Sciatic nerve (tissue), 2 donors: Measurements from ENCODE around the gene MSMP. TPM values are rescaled to one million over a fixed set of nuclear protein-coding genes. Genes with fewer than 3 reads are reported as not detected.
A peak's percentile ranks its signal among the peaks of the same experiment; 100 is the strongest.

Experiments
- ATAC-seq: fragments of 200-7000 bp; cut with Tn5 transposase; one replicate; pipeline ENCODE4 v1.9.1; 2020; ENCODE audit warnings: mild to moderate bottlenecking, moderate library complexity
- DNase-seq: peaks from one replicate; pipeline ENCODE4 v3.0.0-alpha.2; 2020; ENCODE audit warnings: low spot score
- intact Hi-C: fragments of 100-400 bp; cut with DNase I; formaldehyde crosslinking; loops from one replicate; pipeline ENCODE4 v1.14.2; 2022
- total RNA-seq: library from RNA; stranded (reverse); fragmentation: NEBNext Ultra II Directional; extraction: Animal tissue kit (Norgen Biotek cat#: 25700); gene quantifications from one replicate; pipeline ENCODE4 v1.2.1, GENCODE V29; 2021
- donor health status: DM: no; HTN: no; CAD: no.
- donor health status: DM: no; HTN: no; CAD: no.

Gene MSMP
- total RNA-seq, 1 donor from 2014 or later: not detected

DNA sequence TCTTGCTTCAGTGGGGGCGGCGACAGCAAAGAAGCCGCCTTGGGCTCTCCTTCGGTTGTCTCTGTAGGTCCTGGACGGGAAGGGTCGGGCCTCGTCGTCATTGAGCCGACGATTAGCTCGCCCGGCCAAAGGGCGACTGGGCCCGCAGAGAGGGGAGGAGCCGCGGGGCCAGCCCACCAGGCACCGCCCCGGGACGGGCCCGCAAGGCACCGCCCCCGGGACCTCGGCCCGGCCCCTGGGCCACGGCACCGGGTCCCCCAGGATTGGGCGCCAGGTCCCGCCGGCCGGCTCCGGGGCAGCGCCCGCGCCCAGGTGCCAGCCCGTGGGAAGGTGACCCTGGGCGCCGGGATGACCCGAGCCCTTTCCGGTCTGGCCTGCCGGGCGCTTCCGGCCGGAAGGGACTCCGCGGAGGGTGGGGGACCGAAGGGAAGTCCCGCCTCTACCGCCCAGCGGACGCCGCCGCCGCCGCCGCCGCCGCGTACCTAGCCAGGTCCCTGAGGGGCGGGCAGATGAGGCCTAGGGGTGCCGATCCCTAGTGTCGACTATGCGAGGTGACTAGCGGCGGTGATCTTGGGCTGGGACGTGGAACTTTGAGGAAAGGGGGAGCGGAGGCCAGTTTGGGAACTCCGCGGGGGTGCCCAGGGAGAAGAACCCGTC lies 5.1 kb downstream of the MSMP start, which contains the start of the genes GBA2 and RGP1:
Gene GBA2 (minus strand): TSS at position 371 of the 657 bp plus-strand sequence. CDS start 524 bp downstream, outside the sequence.
Gene RGP1 (plus strand): TSS at position 430 of the 657 bp plus-strand sequence. CDS start 469 bp downstream, outside the sequence.
- peak; percentile 88 for DNase-seq
- intact Hi-C loops: no loop called here
- peak; percentile 94 for ATAC-seq

DNA sequence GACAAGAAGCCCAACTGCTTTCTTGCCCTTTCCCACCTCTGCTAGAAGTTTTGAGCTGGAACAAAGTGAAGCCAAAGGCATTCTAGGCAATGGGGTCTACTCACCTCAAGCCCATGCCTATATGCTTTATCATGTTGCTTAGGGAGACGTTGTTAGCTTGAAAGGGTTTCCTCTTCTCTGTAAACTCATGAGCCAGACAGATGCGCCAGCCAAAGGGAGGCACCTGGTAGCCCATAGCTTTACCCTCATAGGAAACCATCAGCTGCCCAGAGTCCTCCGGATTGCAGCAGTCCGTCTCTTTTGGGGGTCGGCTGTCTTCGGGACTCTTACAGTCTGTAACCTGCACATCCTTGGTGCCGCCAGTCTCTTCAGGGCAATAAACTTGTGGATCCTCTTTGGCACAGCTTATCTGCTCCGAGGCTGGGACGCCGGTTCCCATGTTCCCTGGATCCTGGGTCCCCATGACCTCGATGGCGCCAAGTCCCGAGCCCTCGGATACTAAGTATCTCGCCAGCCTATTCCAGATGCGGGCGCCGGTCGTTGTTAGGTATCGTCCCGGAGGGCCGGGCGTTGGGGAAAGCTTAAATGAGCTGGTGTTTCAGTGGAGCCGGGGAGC lies 5.7 kb downstream of the MSMP start:
- no peak for DNase-seq
- intact Hi-C loops: no loop called here
- peak; percentile 1 for ATAC-seq

DNA sequence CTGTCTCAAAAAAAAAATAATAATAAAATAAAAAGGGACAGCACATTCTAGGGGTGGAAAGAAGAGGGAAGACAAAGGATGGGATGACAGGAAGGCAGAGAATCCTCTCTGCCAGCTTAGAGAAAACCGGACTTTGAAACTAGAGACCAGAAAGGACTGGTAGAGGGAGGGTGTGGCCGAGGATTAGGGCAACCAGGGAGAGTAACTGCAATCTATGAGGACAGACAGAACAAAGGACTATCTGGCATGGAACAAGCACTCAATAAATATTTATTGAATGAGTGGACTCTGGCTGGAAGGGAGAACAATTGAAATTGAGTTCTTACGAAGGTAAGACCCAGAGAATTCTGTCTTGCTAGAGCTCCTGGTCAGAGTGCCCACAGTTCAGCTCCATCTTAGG lies 7.5 kb downstream of the MSMP start:
- DNase-seq: no peak
- intact Hi-C loops: no loop called here

DNA sequence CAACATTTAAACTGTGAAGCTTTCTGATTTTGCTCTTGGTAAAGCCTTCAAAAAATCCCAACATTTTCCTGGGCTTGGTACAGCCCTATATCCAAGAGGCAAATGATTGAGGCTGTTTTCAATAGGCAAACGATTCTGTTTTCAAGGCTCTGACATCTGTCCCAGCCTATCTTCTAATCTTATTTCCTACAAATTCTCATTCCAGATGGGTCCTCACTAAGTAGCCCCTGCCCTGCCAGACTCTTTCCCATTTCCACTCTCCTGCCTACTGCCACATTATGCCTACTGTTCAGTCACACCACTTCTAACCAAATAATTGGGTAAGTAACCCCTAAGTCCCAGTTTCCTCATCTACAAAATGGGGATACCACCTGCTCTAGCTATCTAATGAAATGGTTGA lies 8.5 kb downstream of the MSMP start:
- DNase-seq (no peak), ATAC-seq (no peak)
- intact Hi-C loops: no loop called here

More for the DNA sequence above, 7.5 kb downstream of the MSMP start:
- no peak for ATAC-seq

DNA sequence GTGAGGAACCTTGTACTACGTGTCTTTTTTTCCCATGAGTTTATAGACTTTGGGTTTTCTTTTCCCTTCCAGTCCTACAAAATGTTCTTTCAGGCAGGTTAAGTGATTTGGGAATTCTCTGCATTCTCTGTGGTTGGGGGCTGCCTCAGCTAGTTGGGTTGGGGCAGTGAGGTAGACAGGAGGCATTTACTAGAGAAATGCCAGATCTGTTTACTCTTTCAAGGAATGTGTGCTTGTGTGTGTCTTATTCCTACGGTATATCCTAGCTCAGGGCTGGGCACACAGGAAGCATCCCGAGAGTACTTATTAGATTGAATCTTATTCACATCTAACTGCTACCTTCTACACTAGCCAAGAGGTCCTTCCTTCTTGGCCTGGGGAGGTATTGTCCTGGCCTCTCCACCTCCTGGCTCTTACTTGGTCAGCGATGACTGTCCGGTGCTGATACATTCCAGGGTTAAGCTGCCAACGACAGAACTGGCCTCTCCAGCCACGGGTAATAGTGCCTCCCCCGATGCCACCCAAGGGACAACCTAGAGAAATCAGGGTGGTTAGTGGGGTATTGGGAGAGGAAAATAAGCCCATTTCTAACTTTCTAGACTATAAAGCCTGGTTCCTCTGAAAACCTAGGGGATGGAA lies 10.1 kb downstream of the MSMP start:
- DNase-seq: no peak
- intact Hi-C loops: no loop called here
- no peak for ATAC-seq

DNA sequence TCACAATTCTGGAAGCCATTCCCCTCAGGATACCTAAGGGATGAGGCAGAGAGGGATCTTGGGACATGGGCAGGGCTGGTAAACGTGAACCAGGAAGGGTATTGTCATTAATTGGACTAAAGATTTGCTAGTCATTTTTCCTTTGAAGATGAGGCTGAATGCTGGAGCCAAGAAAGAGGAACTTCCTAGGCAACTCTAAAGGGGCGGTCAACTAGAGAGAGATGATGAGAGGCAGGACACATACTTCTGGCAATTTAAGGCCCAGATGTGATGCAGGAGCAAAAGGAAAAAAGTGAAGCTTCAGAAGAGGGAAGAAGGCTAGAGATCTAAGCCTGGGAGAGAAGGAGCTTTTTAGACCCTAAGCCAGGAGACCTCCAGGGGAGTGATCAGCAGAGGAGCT lies 10.6 kb downstream of the MSMP start:
- DNase-seq (no peak), ATAC-seq (no peak)
- intact Hi-C loops: no loop called here

DNA sequence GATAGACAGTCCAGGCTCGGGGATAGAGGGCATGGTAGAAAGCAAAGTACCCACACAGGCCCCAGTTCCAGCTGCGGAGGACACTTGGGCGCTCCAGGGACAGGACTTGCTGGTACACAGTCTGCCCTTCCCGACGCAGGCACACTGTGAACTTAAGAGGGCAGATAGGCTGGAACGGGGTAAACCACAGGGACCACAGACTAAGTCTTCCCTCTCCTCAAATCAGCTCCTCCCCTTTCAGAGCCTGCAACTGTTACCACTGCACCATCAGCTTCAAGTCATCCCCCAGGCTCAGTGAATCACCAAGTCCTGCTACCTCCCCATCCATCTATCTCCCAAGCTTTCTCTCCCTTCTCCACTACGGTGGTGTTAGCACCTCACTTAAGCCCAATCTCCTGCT lies 12.3 kb downstream of the MSMP start:
- ATAC-seq (no peak), DNase-seq (peak; percentile 49)
- intact Hi-C loops: no loop called here

DNA sequence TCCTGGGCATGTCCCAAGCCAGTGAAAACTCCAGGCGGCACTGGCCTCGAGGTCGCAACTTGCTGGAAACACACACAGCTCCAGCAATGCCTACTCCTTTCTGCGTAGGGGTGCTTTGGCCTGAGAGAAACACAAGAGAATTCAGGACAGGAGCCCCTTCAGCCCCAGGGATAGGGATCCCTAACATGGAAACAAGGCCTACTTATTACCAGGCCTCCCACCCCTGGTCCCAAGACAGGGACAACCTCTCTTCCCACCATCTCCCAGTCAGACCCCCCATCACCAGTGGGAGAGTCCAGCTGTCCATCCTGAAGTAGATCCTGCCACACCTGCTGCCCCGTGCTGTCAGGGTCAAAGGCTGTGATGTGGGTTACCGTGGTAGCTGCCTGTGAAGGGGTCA lies 13.8 kb downstream of the MSMP start:
- ATAC-seq (no peak), DNase-seq (peak; percentile 23)
- intact Hi-C loops: no loop called here

DNA sequence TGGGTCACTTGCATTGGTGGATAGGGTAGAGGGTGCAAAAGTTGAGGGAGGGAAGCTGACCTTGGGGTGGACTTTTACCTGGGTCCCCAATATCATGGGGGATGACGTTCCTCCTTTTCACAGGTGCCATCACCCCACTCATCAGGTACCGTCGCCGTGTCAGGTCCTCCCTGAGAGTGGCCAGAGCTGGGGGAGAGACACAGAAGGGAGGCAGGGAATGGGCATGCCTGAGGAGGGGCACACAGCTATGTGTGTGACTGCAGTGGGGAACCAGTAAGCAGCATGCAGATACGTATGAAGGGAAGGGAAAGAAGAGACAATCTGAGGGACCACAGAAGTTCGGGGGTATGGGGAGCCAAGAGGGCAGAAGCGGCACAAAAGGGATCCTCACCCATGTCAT lies 15.2 kb downstream of the MSMP start:
- no peak for ATAC-seq
- intact Hi-C loops: no loop called here
- peak; percentile 47 for DNase-seq

DNA sequence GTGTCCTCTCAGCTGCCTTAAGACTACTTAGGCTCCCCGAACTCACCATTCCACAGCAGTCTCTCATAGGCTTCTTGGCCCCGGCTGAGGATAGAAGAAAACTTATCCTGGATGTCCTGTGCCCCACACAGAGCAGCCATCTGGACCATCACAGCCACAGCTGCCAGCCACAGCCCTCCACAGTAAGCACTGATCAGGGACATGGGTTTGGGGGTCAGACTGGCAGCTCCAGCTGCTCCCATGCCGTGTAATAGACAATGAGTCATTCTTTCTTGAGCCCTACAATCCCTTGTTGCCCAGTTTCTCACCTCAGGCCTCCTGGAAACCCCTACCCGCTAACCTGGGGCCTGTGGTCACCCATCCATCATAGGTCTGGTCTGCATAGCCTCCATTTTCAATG lies 15.9 kb downstream of the MSMP start:
- DNase-seq (no peak), ATAC-seq (no peak)
- intact Hi-C loops: no loop called here

DNA sequence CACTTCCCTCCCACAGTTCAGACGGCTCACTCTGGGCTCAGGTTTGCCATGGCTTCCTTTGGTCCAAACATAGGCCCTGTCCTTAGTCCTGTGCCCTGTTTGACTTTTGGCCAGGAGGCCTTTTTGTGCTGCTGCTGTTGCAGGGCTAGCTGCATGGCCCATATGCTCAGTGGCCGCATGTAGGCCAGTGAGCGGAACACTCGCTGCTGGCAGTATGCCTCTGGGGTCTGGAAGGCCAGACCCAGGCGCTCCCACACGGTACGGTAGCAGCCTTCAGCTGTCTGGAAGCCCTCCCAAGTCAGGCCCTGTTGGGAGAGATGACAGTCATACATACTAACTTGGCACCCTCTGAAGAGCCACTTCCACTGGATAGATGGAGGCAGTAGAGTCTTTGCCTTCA lies 16.9 kb downstream of the MSMP start:
- peak; percentile 46 for DNase-seq
- no peak for ATAC-seq
- intact Hi-C loops: no loop called here

DNA sequence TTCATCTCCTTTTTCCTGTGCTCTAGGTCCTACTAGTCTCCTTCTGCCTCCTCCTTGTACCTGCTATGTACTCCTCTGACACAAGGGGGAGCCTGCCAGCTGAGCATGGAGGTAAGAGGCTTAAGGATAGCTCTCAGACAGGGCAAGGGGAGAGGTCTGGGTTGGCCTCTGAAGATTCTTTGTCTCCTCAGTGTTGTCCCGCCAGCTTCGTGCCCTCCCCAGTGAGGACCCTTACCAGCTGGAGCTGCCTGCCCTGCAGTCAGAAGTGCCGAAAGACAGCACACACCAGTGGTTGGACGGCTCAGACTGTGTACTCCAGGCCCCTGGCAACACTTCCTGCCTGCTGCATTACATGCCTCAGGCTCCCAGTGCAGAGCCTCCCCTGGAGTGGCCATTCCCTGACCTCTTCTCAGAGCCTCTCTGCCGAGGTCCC lies 17.9 kb downstream of the MSMP start:
- ATAC-seq: no peak
- peak; percentile 70 for DNase-seq
- intact Hi-C loops: no loop called here

DNA sequence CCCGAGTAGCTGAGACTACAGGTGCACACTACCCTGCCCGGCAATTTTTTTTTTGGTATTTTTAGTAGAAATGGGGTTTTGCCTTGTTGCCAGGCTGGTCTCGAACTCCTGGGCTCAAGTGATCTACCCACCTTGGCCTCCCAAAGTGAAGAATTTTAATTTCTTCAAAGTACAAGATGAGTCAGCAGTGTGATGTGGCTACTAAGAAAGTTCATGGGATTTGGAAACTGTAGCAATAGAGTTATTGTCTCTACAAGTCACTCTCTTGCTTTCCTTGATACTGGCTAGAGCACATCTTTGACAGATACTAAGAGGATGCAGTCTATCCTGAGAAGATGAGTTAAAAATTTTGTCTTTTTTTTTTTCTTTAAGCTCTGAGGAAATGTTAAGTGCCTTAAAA lies 20.0 kb downstream of the MSMP start:
- no peak for ATAC-seq
- no peak for DNase-seq
- intact Hi-C loops: no loop called here

DNA sequence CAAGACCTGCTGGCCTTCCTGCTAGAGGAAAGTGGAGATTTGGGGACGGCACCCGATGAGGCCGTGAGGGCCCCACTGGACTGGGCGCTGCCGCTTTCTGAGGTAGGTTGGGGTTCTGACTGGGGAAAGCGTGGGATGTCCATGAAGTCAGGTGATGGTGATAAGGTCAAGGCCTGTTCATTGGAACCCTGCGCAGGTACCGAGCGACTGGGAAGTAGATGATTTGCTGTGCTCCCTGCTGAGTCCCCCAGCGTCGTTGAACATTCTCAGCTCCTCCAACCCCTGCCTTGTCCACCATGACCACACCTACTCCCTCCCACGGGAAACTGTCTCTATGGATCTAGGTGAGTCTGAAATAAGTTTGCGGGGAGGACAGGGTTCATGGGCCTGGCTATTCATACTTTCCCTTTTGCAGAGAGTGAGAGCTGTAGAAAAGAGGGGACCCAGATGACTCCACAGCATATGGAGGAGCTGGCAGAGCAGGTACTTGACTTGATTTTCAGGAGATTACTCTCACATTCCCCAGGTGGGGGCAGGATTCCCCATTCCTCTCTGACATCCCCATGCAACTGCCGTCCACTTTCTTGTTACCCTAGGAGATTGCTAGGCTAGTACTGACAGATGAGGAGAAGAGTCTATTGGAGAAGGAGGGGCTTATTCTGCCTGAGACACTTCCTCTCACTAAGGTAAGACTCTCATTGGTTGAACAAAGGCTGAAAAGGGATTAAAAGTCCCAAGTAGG lies 21.1 kb downstream of the MSMP start:
- peak; percentile 54 for DNase-seq
- peak; percentile 4 for ATAC-seq
- intact Hi-C loops: no loop called here

DNA sequence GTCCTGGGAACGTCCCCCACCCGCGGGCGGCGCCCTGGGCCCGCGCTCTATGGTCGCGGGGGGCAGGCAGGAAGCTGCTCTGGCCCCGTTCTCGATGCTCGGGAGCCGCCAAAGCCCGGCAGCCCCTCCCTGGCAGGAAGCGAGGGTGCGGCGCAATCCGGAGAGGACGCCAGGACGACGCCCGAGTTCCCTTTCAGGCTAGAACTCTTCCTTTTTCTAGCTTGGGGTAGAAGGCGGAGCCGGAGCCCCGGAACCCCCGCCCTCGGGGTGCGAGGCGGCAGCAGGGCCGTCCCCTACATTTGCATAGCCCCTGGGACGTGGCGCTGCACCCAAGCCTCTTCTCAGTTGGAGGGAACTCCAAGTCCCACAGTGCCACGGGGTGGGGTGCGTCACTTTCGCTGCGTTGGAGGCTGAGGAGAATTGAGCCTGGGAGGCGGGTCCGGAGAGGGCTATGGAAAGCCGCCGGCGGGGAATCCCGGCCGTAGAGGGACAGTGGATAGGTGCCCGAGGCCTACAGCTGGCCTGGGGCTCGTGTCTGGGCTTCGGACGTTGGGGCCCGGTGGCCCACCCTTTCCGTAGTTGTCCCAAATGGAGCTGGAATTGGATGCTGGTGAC lies 21.8 kb downstream of the MSMP start, which contains the start of the genes CREB3 and TLN1:
Gene CREB3 (plus strand): TSS at position 482 of the 615 bp plus-strand sequence. CDS start 107 bp downstream, at position 589.
Gene TLN1 (minus strand): TSS at position 11 of the 615 bp plus-strand sequence. CDS start 6,501 bp downstream, outside the sequence.
- intact Hi-C loops: no loop called here
- ATAC-seq (peak; percentile 95), DNase-seq (peak; percentile 98)

DNA sequence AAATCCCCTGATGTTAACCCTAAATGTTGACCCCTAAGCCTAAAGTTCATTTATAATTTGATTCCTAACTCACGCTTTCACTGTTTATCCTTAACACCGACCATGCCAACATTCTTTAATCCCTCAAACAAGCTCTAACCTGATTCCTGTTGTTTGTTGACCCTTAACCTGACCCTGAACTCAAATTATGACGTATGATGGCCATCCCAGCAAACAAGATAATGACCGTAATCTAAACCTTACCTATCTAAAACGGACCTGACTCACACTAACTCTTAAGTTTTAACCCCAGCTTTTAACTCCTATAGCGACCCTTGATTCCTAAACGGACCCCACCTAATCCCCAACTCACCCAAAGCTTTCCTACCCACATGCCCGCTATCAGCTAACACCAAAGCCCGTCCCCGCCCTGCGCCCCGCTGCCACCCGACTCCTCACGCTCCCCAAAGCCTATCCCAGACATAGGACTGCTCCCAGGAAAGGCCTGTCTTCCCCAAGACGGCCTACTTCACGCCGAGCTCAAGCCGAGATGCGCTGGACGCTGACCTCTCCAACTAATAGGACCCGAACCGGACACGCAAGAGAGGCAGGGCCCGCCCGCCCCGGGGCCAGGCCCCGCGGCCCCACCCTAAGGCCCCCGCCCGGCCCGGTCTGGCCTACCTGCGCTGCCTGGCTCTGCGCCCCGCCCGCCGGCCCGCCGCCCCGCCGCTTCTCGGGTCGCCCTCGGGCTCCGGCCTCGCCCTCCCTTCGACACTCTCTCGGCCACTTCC lies 22.5 kb downstream of the MSMP start:
- no peak for DNase-seq
- no peak for ATAC-seq
- intact Hi-C loops: no loop called here

DNA sequence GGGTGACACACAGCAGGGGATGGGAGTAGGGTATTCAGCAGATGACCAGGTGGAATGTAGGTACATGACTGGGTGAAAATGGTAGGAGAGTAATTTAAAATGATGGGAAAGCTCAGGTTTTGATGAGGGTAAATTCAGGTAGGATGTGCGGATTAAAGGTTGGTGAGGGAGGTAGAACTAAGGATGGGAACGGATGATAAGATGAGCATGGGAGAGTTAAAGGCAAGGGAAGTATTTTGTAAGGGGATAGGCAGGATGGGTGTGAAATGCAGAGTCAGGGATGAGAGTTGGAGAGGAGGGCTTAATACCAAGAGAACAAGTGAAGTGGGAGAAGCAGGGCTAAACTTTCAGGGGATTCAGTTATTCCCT lies 23.6 kb downstream of the MSMP start:
- ATAC-seq: no peak
- DNase-seq: no peak
- intact Hi-C loops: no loop called here
